Mesangial cell (primary cell): ENCODE data around the gene LVRN. TPM values are rescaled to one million over a fixed set of nuclear protein-coding genes. Genes with fewer than 3 reads are reported as not detected.

Source experiments
- total RNA-seq: library from RNA; depleted of rRNA; stranded (reverse); fragments of >200 nt; gene quantifications from 2 replicates; pipeline ENCODE4 v1.2.3, GENCODE V29; 2015

LVRN gene, protein sequence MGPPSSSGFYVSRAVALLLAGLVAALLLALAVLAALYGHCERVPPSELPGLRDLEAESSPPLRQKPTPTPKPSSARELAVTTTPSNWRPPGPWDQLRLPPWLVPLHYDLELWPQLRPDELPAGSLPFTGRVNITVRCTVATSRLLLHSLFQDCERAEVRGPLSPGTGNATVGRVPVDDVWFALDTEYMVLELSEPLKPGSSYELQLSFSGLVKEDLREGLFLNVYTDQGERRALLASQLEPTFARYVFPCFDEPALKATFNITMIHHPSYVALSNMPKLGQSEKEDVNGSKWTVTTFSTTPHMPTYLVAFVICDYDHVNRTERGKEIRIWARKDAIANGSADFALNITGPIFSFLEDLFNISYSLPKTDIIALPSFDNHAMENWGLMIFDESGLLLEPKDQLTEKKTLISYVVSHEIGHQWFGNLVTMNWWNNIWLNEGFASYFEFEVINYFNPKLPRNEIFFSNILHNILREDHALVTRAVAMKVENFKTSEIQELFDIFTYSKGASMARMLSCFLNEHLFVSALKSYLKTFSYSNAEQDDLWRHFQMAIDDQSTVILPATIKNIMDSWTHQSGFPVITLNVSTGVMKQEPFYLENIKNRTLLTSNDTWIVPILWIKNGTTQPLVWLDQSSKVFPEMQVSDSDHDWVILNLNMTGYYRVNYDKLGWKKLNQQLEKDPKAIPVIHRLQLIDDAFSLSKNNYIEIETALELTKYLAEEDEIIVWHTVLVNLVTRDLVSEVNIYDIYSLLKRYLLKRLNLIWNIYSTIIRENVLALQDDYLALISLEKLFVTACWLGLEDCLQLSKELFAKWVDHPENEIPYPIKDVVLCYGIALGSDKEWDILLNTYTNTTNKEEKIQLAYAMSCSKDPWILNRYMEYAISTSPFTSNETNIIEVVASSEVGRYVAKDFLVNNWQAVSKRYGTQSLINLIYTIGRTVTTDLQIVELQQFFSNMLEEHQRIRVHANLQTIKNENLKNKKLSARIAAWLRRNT
- total RNA-seq: 0.49 TPM in 1 of 2 replicates, not detected in the other

DNA sequence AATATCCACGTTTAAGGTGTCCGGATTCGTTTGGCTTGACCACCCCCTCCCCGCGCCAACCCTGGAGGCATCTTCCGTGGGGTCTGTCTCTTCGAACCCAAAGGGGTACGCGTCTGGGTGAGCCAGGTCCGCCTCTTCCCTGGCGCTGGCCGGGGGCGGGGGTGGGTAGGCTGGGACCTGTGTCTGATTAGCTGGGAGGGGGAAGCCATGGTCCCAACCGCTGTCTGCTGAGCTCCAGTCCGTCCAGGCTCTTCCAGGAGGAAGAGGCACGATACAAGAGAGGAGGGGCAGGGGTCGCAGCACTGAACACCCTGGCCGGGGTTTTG, at the start of gene LVRN:
Gene LVRN (plus strand): TSS at position 237 of the 326 bp plus-strand sequence. CDS start 143 bp downstream, outside the sequence.

DNA sequence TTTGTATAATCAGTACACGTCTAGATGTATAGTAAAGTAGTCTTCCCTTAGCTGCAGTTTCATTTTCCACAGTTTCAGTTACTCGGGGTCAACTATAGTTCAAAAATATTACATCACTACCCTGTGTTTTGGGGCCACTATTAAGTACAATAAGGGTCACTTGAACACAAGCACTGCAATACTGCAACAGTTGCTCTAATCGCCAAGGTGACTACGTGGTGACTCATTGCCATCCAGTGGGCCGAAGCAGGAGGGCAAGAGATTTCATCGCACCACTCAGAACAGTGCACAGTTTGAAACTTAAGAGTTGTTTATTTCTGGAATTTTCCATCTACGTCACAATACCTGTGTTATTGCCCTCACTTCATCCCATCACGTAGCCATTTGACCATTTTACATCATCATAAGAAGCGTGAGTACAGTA, 69.8 kb downstream of the LVRN start, which contains the start of gene ARL14EPL:
Gene ARL14EPL (plus strand): TSS at position 379 of the 424 bp plus-strand sequence. CDS start 18,994 bp downstream, outside the sequence.

Other genes with a start within 250 kb of the LVRN start
- 1.8 and 6.6 TPM in 2 replicates for gene CDO1, start 145.8 kb upstream of the LVRN start, total RNA-seq
- gene ATG12, start 120.9 kb upstream of the LVRN start, total RNA-seq: 27.5 and 27.6 TPM in 2 replicates
- gene AP3S1, start 120.5 kb upstream of the LVRN start, total RNA-seq: 22.2 and 35.2 TPM in 2 replicates
- gene ARL14EPL, start 70.0 kb downstream of the LVRN start, total RNA-seq: not detected in 2 replicates
- gene COMMD10, start 122.5 kb downstream of the LVRN start, total RNA-seq: 22.3 and 23.6 TPM in 2 replicates